ENCODE measurements around the gene KIF27. TPM values are rescaled to one million over a fixed set of nuclear protein-coding genes. Genes with fewer than 3 reads are reported as not detected.
"Not testable (repeated sequence)": the region's sequence is repeated elsewhere in the genome, so short reads cannot be mapped to it uniquely, and the experiment has no call there.

KIF27 gene, protein sequence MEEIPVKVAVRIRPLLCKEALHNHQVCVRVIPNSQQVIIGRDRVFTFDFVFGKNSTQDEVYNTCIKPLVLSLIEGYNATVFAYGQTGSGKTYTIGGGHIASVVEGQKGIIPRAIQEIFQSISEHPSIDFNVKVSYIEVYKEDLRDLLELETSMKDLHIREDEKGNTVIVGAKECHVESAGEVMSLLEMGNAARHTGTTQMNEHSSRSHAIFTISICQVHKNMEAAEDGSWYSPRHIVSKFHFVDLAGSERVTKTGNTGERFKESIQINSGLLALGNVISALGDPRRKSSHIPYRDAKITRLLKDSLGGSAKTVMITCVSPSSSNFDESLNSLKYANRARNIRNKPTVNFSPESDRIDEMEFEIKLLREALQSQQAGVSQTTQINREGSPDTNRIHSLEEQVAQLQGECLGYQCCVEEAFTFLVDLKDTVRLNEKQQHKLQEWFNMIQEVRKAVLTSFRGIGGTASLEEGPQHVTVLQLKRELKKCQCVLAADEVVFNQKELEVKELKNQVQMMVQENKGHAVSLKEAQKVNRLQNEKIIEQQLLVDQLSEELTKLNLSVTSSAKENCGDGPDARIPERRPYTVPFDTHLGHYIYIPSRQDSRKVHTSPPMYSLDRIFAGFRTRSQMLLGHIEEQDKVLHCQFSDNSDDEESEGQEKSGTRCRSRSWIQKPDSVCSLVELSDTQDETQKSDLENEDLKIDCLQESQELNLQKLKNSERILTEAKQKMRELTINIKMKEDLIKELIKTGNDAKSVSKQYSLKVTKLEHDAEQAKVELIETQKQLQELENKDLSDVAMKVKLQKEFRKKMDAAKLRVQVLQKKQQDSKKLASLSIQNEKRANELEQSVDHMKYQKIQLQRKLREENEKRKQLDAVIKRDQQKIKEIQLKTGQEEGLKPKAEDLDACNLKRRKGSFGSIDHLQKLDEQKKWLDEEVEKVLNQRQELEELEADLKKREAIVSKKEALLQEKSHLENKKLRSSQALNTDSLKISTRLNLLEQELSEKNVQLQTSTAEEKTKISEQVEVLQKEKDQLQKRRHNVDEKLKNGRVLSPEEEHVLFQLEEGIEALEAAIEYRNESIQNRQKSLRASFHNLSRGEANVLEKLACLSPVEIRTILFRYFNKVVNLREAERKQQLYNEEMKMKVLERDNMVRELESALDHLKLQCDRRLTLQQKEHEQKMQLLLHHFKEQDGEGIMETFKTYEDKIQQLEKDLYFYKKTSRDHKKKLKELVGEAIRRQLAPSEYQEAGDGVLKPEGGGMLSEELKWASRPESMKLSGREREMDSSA (N-terminal part only)
- polyA plus RNA-seq (ENCODE audit: insufficient read length in 3 of 3) = 10 to 100 TPM; 18.2 to 27.9 (median 20.3) TPM
- long read RNA-seq, donor 1, full-length matches to known transcripts = 1 of 6 reads
- long read RNA-seq, donor 1, partial matches to known transcripts = 0 of 6 reads
- long read RNA-seq, donor 1, other reads (novel, unspliced or antisense) = 5 of 6 reads
- long read RNA-seq, donor 2 = 0 reads
- long read RNA-seq, donor 3 = 0 reads
- long read RNA-seq, donor 4, partial matches to known transcripts = 0 of 7 reads
- long read RNA-seq, donor 4, other reads (novel, unspliced or antisense) = 7 of 7 reads
- long read RNA-seq, donor 5, partial matches to known transcripts = 0 of 6 reads
- long read RNA-seq, donor 5, other reads (novel, unspliced or antisense) = 5 of 6 reads
- long read RNA-seq, donor 6, partial matches to known transcripts = 0 of 5 reads
- long read RNA-seq, donor 6, other reads (novel, unspliced or antisense) = 5 of 5 reads
- long read RNA-seq, donor 7, partial matches to known transcripts = 5 of 5 reads
- long read RNA-seq, donor 7, other reads (novel, unspliced or antisense) = 0 of 5 reads
- long read RNA-seq, donor 8 = 0 reads
- long read RNA-seq, donor 9, partial matches to known transcripts = 0 of 6 reads
- long read RNA-seq, donor 9, other reads (novel, unspliced or antisense) = 6 of 6 reads
- long read RNA-seq, donor 10, partial matches to known transcripts = 0 of 5 reads
- long read RNA-seq, donor 10, other reads (novel, unspliced or antisense) = 5 of 5 reads
- long read RNA-seq, donor 11 = 0 reads
- long read RNA-seq, donor 12, partial matches to known transcripts = 7 of 8 reads
- long read RNA-seq, donor 12, other reads (novel, unspliced or antisense) = 0 of 8 reads
- long read RNA-seq, donor 13, partial matches to known transcripts = 0 of 1 reads
- long read RNA-seq, donor 13, other reads (novel, unspliced or antisense) = 0 of 1 reads
- long read RNA-seq, donor 14 = 0 reads
- long read RNA-seq, donor 15 = 0 reads
- long read RNA-seq, donor 16, partial matches to known transcripts = 0 of 5 reads
- long read RNA-seq, donor 16, other reads (novel, unspliced or antisense) = 5 of 5 reads

GRCh38 chr9:83920927-83921707 lies at the start of gene KIF27:
KIF27 (minus strand) TSS chr9:83921432; CDS start chr9:83915591, 5,841 bp downstream.
- DNase-seq = peak; percentile 97

- no peak for DNase-seq
Observed at GRCh38 chr9:83969602-83970001, 48.4 kb upstream of the KIF27 start.

DNA sequence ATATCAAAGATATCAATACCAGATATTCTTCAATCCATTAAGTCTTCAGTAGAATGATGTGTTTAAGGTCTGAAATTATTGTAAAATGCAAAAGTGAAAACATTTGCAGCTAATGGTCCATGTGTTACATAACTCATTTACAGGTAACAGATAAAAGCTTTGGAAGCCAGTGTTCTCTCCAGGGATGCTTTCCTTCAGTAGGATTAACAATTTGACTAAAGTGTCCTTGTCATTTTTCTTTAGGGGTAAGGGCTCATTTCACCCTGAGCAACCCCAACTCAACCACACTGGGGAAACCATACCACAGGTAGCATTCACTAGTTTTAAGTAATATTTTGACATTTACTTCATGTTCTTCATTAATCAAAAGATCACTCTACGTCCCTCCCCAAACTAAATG lies 45.8 kb upstream of the KIF27 start:
- DNase-seq = no peak

DNA sequence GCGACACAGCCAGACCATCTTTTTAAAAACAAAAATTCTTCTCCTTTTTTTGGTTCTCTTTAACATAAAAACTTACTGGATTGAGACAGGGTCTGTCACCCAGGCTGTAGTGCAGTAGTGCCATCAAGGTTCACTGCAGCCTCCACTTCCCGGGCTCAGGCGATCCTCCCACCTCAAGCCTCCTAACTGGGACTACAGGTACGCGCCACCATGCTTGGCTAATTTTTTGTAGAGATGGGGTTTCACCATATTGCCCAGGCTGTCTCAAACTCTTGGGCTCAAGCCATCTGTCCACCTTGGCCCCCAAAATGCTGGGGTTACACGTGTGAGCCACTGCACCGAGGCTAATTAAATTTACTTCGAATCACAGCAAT lies 45.0 kb upstream of the KIF27 start:
- no peak for DNase-seq

DNA sequence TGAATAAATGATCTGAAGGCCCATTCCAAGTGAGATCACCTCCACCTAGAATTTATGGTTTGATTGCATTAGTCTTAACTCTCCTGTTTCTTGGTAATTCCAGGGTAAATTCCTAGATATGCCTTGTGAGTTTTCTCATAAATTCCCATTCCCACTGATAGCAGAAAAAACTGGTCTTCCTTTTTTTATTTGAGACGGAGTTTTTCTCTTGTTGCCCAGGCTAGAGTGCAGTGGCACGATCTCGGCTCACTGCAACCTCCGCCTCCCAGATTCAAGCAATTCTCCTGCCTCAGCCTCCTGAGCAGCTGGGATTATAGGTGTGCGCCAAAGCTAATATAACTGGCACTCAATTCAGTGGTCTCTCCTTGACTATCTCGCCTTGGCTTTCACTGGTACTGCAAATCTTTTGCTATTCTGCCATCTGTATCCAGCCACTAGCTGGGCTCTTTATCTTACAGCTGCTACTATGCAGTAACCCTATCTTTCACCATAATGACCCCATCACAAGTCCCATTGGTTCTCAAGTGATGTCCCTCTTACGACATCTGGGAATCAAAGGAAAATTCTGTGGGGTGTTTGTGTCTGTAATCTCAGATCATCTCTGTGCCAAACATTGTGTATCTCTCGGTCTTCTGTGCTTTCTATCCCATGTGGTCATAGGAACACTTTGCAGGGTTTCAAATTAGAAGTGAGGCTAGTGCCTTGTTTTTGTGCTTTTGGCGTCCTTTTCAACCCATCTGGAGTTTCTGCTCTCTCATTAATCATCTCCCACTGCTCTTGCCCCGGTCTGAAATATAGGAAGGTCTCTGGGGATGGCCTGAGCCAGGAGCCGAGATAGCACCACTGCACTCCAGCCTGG lies 44.3 kb upstream of the KIF27 start:
- DNase-seq = no peak

GRCh38 chr9:83964973-83965349 lies 43.7 kb upstream of the KIF27 start:
- no peak for DNase-seq

DNA sequence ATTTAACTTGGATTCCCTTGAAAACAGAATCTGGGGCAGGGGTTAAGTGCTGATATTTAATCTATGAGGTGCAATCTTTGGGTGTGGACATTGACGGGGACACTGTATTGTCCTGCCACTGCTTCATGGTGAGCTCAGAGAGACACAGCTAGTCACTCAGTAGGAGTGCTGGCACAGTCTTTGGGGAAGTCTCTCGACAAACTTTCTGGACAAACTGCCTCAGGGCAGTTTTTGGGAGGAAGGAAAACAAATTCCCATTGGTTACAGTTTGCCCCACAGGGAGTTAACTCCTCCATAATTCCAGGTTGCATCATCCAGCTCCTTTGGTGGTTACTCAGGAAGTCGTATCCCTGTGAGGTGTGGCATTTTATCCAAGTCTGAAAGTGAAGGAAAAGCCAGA lies 40.9 kb upstream of the KIF27 start:
- DNase-seq = no peak

DNA sequence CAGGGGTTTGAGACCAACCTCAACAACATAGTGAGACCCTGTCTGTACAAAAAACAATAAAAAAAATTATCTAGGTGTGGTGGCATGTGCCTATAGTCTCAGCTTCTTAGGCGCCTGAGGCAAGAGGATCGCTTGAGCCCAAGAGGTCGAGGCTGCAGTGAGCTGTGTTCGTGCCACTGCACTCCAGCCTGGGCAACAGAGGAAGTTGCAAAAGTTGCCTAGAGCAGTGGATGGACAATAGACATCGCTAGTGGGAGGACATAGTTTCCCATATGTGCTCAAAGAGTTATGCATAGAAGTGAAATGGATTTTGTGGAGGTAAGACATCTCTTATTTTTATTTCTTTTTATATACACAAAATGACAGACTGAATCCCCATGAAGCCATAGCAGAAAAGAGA lies 39.8 kb upstream of the KIF27 start:
- DNase-seq = no peak

DNA sequence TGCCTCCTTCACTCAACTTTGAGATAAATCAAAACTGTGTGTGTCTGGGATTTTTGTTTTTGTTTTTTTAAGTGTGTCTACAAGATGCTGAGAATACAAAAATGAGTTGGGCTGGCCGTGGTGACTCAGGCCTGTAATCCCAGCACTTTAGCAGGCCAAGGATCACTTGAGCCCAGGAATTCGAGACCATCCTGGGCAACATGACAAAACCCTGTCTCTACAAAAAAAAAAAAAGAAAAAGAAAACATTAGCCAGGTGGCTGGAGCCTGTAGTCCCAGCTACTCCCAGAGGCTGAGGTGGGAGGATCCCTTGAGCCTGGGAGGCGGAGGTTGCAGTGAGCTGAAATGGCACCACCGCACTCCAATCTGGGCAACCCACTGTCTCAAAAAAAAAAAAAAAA lies 37.8 kb upstream of the KIF27 start:
- DNase-seq = no peak

DNA sequence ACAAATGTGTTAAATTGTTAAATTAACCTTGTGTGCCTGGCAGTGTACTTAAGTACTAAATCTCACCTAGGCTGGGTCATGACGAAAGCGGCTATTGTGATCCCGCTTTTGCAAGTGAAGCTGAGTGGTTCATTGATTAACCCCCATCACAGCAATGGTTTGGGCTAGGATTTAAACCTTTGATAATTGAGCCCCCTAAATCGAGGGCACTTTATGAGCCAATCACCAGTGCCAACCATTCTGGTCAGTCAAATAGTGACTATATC lies 35.9 kb upstream of the KIF27 start:
- no peak for DNase-seq

GRCh38 chr9:83956436-83957247 lies 35.4 kb upstream of the KIF27 start:
- peak; percentile 60 for DNase-seq

GRCh38 chr9:83956086-83956435 lies 34.8 kb upstream of the KIF27 start:
- DNase-seq = no peak

DNA sequence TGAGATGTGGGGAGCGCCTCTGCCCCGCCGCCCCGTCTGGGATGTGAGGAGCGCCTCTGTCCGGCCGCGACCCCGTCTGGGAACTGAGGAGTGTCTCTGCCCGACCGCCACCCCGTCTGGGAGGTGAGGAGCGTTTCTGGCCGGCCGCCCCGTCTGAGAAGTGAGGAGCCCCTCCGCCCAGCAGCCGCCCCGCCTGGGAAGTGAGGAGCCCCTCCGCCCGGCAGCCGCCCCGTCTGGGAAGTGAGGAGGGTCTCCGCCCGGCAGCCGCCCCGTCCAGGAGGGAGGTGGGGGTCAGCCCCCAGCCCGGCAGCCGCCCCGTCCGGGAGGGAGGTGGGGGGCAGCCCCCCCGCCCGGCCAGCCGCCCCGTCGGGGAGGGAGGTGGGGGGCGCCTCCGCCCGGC lies 26.9 kb upstream of the KIF27 start:
- DNase-seq = not testable (repeated sequence)

DNA sequence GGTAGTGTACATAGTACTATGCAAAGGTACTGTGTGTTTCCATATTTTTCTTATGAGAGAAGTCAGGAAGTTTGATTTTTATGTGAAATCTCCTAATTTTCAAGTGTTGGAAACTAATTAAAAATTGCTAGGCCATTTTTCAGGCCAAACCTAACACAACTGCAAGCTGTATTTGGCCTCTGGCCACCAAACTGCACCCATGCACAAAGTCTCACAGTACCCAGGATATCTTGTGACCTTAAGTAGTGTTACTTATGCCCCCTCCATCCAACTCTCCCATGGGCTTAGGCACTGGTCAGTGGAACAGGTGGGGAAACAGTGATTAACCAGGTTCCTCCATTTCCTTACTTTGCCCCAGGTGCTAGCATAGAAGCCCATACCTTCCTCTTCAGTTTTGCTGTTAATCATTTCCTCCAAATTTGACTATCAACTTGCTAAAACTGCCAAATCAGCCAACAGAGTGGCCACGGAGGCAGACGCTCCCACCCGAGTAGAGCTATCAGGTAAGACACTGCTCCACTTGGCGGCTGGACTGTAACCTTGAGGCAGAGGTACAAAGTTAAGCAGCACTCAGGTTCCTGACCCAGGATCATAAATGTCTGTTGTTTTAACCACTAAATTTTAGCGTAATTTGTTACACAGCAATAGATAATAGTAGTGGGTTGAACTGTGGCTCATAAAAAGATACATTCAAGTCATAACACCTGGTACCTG lies 19.5 kb upstream of the KIF27 start:
- no peak for DNase-seq

- DNase-seq = peak; percentile 57
Observed at GRCh38 chr9:83937861-83938455, 16.7 kb upstream of the KIF27 start.

- no peak for DNase-seq
Observed at GRCh38 chr9:83936523-83936922, 15.3 kb upstream of the KIF27 start.
